ENCODE data around the gene RNF126. TPM values are rescaled to one million over a fixed set of nuclear protein-coding genes. Genes with fewer than 3 reads are reported as not detected.

Gene RNF126
- total and polyA plus RNA-seq, 2 experiments from 2014 or later: 78.5 to 88.7 TPM

- Histone ChIP-seq H3K27me3 (no peaks in the 10 kb centered on the region), H3K4me3 (no peak overlapping the region), H3K27ac (no peak overlapping the region), H3K9me3 (ENCODE audit: low read depth) (no peaks in the 10 kb centered on the region), H3K4me1 (ENCODE audit: low read depth) (no peaks in the 10 kb centered on the region), H3K36me3 (peaks cover 15% of the 10 kb centered on the region)
- TF ChIP-seq CTCF (IDR thresholded peaks at IDR 0.05; ENCODE audit: low read depth, low read length): no peak
- no peak for DNase-seq (ENCODE audit: low read depth in 1 of 2, low spot score in 1 of 2)
Observed at GRCh38 chr19:653425-653824, 9.6 kb downstream of the RNF126 start.

- DNase-seq (ENCODE audit: low read depth in 1 of 2, low spot score in 1 of 2): no peak
- Histone ChIP-seq H3K36me3 (peaks cover 20% of the 10 kb centered on the region), H3K4me1 (ENCODE audit: low read depth) (no peaks in the 10 kb centered on the region), H3K9me3 (ENCODE audit: low read depth) (no peaks in the 10 kb centered on the region), H3K4me3 (no peak overlapping the region), H3K27ac (no peak overlapping the region), H3K27me3 (no peaks in the 10 kb centered on the region)
- no peak for TF ChIP-seq CTCF (IDR thresholded peaks at IDR 0.05; ENCODE audit: low read depth, low read length)
Observed at GRCh38 chr19:652467-653389, 10.3 kb downstream of the RNF126 start.

- Histone ChIP-seq H3K4me1 (ENCODE audit: low read depth) (no peaks in the 10 kb centered on the region), H3K27me3 (no peaks in the 10 kb centered on the region), H3K36me3 (peaks cover 26% of the 10 kb centered on the region), H3K27ac (no peak overlapping the region), H3K9me3 (ENCODE audit: low read depth) (no peaks in the 10 kb centered on the region), H3K4me3 (no peak overlapping the region)
- no peak for DNase-seq (ENCODE audit: low read depth in 1 of 2, low spot score in 1 of 2)
- TF ChIP-seq CTCF (IDR thresholded peaks at IDR 0.05; ENCODE audit: low read depth, low read length): no peak
Observed at GRCh38 chr19:651991-652390, 11.0 kb downstream of the RNF126 start.

GRCh38 chr19:651114-651818 lies 11.7 kb downstream of the RNF126 start:
- H3K36me3 ChIP-seq: peaks cover 28% of the 10 kb centered on the region
- H3K27ac ChIP-seq: no peak overlapping the region
- DNase-seq (ENCODE audit: low read depth in 1 of 2, low spot score in 1 of 2): no peak
- H3K27me3 ChIP-seq: no peaks in the 10 kb centered on the region
- H3K9me3 ChIP-seq (ENCODE audit: low read depth): no peaks in the 10 kb centered on the region
- no peaks in the 10 kb centered on the region for H3K4me1 ChIP-seq (ENCODE audit: low read depth)
- H3K4me3 ChIP-seq: no peak overlapping the region
- no peak for TF ChIP-seq CTCF (IDR thresholded peaks at IDR 0.05; ENCODE audit: low read depth, low read length)

- H3K4me1 ChIP-seq (ENCODE audit: low read depth): no peaks in the 10 kb centered on the region
Observed at GRCh38 chr19:650121-650520, 12.9 kb downstream of the RNF126 start.

More at GRCh38 chr19:650121-650520, 12.9 kb downstream of the RNF126 start:
- no peak for DNase-seq (ENCODE audit: low read depth in 1 of 2, low spot score in 1 of 2)
- Histone ChIP-seq H3K27ac (no peak overlapping the region), H3K27me3 (no peaks in the 10 kb centered on the region), H3K4me3 (no peak overlapping the region), H3K9me3 (ENCODE audit: low read depth) (no peaks in the 10 kb centered on the region), H3K36me3 (peaks cover 28% of the 10 kb centered on the region)
- no peak for TF ChIP-seq CTCF (IDR thresholded peaks at IDR 0.05; ENCODE audit: low read depth, low read length)

Data from cardiac muscle cell (in vitro differentiated cells and primary cell).